Fibroblast of villous mesenchyme (primary cell): ENCODE data around the gene SLC12A7. TPM values are rescaled to one million over a fixed set of nuclear protein-coding genes. Genes with fewer than 3 reads are reported as not detected.
A peak's percentile ranks its signal among the peaks of the same experiment; 100 is the strongest.

Experiments
- DNase-seq: peaks from one replicate; pipeline ENCODE4 v3.0.0-alpha.2; 2010; ENCODE audit warnings: low read depth
- H3K4me3 ChIP-seq: 2 replicates; pipeline ENCODE4 v1.5.1; 2011; ENCODE audit warnings: low read depth, mild to moderate bottlenecking, low read length
- total RNA-seq: library from RNA; depleted of rRNA; stranded (reverse); fragments of >200 nt; gene quantifications from 2 replicates; pipeline ENCODE4 v1.2.3, GENCODE V29; 2012
- TF ChIP-seq, protein P1 (sequence below): IDR thresholded peaks from 2 replicates; pipeline ENCODE4 v1.5.1; 2012; ENCODE audit warnings: low read depth, mild to moderate bottlenecking, low read length; ENCODE audit not compliant: insufficient read depth

SLC12A7 gene
- total RNA-seq, 1 donor, result 9.5 TPM

DNA sequence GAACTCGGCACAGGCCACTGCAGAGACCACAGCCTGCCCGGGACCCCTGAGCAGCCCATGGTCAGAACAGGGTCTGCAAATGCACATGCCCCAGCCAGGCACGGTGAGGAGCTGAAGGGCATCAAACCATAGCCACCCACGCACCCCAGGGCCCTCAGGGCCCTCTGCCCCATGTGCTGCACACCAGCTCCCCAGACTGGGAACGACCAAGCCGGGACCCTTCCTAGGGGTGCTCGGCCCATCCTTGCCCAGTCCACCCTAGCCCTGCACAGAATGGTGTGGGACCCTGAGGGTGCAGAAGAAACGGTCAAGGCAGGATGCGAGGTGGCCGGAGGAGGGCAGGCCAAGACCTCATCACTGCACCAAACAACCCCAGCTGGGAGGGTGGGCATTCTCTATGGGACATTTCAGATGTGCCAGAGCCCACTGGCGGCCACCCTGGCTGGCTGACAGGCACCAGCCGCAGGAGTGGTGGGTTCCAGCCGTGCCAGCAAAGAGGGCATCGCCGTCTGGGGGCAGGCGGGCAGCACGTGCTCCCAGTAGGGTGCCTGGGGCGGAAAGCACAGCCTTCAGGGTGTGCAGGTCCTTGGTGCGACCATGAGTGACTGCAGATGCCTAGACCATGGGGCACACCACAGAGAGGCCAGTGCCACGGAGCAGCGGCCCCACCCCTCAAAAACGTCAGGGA is 16.4 kb downstream of the SLC12A7 start:
- no peak for DNase-seq
- no peak overlapping the region for H3K4me3 ChIP-seq
- TF ChIP-seq, protein P1, sequence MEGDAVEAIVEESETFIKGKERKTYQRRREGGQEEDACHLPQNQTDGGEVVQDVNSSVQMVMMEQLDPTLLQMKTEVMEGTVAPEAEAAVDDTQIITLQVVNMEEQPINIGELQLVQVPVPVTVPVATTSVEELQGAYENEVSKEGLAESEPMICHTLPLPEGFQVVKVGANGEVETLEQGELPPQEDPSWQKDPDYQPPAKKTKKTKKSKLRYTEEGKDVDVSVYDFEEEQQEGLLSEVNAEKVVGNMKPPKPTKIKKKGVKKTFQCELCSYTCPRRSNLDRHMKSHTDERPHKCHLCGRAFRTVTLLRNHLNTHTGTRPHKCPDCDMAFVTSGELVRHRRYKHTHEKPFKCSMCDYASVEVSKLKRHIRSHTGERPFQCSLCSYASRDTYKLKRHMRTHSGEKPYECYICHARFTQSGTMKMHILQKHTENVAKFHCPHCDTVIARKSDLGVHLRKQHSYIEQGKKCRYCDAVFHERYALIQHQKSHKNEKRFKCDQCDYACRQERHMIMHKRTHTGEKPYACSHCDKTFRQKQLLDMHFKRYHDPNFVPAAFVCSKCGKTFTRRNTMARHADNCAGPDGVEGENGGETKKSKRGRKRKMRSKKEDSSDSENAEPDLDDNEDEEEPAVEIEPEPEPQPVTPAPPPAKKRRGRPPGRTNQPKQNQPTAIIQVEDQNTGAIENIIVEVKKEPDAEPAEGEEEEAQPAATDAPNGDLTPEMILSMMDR, result no peak

DNA sequence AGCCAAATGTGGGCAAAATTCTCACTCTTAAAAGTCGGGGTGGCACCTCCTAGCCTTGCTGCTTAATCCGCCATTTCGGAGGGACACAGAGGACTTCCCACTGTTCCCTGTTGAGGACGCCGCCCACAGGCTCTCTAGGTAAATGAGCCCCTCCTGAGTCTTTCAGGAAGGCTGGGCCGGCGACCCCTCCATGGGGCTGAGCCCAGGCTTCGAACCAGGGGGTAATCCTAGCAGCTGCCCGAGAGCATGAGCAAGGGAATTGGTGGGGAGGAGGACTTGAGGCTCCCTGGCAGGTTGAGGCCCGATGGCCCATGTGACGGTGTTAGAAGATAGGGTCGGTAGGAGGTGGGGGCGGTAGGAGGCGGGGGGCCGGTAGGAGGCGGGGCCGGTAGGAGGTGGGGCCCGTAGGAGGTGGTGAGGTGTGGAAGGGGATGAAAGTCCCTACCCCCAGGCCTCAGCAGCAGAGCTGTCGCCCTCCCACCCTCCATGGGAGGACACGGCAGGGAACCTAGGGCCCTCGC is 17.1 kb downstream of the SLC12A7 start:
- TF ChIP-seq, protein P1, result no peak
- DNase-seq, result no peak
- no peak overlapping the region for H3K4me3 ChIP-seq

DNA sequence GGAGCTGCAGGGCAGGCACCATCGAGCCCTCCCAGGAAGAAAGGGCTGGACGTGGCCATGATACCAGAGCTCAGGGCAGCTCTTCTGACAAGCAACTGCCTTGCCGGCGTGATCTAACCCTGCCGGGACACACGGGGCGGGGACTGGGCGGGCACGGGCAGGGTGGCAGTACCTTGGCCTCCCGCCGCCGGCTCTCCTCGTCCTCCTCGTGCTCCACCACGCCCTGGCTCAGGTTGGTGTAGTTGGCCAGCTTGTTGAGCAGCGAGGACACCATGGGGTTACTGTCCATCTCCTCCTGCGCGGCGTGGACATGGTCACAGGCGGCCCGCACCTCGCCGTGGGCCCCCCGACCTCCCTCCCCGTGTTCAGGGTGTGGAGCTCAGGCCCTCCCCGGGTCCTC is 18.5 kb downstream of the SLC12A7 start:
- no peak for DNase-seq
- H3K4me3 ChIP-seq, result no peak overlapping the region
- TF ChIP-seq, protein P1, result no peak

DNA sequence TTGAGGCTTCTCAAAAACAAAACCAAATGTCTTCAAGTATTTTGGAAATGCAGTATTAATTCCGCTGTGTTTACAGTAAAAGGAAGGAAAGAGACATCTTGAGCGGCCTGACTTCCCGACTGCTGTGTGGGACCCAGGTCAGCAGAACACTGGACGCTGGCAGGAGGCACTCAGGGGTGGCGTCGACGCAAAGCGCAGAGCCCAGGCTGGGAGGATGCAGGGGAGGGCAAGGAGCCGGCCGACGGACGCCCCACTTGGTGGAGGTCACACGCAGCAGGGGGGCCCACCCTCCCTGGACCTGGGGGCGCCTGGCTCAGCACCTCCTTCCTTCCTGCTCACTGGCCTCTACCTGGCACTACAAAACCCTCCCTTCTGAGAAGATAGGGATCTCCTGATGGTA is 19.7 kb downstream of the SLC12A7 start:
- no peak overlapping the region for H3K4me3 ChIP-seq
- no peak for DNase-seq
- TF ChIP-seq, protein P1, result no peak

DNA sequence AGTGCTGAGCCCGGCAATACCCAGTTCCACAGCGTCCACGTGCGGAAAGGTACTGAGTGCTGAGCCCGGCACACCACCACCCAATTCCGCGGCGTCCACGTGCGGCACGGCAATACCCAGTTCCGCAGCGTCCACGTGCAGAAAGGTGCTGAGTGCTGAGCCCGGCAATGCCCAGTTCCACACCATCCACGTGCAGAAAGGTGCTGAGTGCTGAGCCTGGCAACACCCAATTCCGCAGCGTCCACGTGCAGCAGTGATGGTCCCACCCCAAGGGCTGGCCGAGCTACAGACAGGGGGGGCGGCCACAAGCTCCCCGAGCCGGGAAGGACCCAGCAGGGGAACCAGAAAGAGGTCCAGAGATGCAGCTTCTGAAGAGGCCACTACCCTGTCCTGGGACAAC is 20.2 kb downstream of the SLC12A7 start:
- H3K4me3 ChIP-seq, result no peak overlapping the region
- DNase-seq, result no peak
- TF ChIP-seq, protein P1, result no peak

DNA sequence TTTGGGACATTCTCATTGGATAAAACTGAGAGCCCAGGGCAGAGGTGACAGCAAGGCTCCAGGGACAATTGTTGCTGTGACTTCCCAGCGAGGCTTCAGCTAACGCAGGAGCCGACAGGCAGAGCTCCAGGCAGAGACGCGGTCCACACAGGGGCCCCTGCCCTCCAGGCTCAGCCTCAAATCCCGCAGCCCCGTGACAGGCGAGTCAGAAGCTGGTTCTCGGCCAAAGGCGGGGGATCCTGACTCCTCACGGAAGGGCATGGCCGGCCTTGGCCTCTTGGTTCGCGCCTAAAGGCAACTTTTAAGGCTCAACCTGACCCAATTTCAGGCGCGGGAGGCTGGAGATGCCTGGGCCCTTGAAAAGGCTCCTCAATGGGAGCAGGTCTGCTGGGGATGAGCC is 21.3 kb downstream of the SLC12A7 start:
- H3K4me3 ChIP-seq, result no peak overlapping the region
- peak; percentile 15 for DNase-seq
- TF ChIP-seq, protein P1, result no peak

DNA sequence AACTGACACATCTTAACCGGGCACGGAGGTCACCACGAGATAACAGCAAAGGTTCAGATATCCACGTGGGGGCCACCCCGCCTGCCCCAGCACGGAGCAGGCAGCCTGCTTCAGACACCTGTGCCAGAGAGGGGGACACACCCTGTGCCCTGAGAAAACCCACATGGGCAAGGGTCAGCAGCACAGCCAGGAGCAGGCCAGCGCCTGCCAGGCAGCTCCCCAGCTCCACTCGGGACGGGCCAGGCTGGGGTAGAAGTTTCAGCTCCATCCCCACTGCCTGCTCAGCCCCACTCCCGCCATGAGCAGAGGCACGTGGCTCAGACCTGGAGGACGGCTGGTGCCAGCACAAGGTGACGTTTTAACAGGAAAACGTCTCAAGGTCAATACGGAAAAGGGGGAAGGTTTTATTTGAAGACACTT is 22.2 kb downstream of the SLC12A7 start:
- DNase-seq, result no peak
- TF ChIP-seq, protein P1, result no peak
- no peak overlapping the region for H3K4me3 ChIP-seq
